ENCODE data around the gene SRR.

The SRR gene

GRCh38 chr17:2344528-2344927 lies 40.8 kb downstream of the SRR start:
- H3K4me1 ChIP-seq (ENCODE audit: control insufficient read depth, insufficient read depth, low read length, poor library complexity, severe bottlenecking): peaks cover 13% of the 10 kb centered on the region
- H3K36me3 ChIP-seq (ENCODE audit: control insufficient read depth, insufficient read depth, low read length): peaks cover 25% of the 10 kb centered on the region
- H3K9me3 ChIP-seq (ENCODE audit: control insufficient read depth, low read length): no peaks in the 10 kb centered on the region
- 90 to 92% methylated on average over 5 to 6 of the region's 10 CpGs for WGBS, 2 experiments (ENCODE audit: insufficient coverage in 2 of 2)
- H3K27ac ChIP-seq (ENCODE audit: low read depth, low read length, severe bottlenecking): no peak overlapping the region
- H3K4me3 ChIP-seq (ENCODE audit: extremely low read depth, insufficient read depth, low read length, poor library complexity, severe bottlenecking): no peak overlapping the region

GRCh38 chr17:2346475-2346874 lies 42.7 kb downstream of the SRR start:
- no peaks in the 10 kb centered on the region for H3K9me3 ChIP-seq (ENCODE audit: control insufficient read depth, low read length)
- H3K36me3 ChIP-seq (ENCODE audit: control insufficient read depth, insufficient read depth, low read length): peaks cover 26% of the 10 kb centered on the region
- no peak overlapping the region for H3K4me3 ChIP-seq (ENCODE audit: extremely low read depth, insufficient read depth, low read length, poor library complexity, severe bottlenecking)
- H3K4me1 ChIP-seq (ENCODE audit: control insufficient read depth, insufficient read depth, low read length, poor library complexity, severe bottlenecking): peaks cover 13% of the 10 kb centered on the region
- 96 to 100% methylated on average over 7 to 8 of the region's 8 CpGs for WGBS, 2 experiments (ENCODE audit: insufficient coverage in 2 of 2)
- H3K27ac ChIP-seq (ENCODE audit: low read depth, low read length, severe bottlenecking): no peak overlapping the region

GRCh38 chr17:2347805-2348685 lies 44.3 kb downstream of the SRR start:
- H3K9me3 ChIP-seq (ENCODE audit: control insufficient read depth, low read length): no peaks in the 10 kb centered on the region
- peaks cover 13% of the 10 kb centered on the region for H3K4me1 ChIP-seq (ENCODE audit: control insufficient read depth, insufficient read depth, low read length, poor library complexity, severe bottlenecking)
- WGBS, 2 experiments (ENCODE audit: insufficient coverage in 2 of 2): 28 to 33% methylated on average over 8 to 9 of the region's 11 CpGs
- no peak overlapping the region for H3K4me3 ChIP-seq (ENCODE audit: extremely low read depth, insufficient read depth, low read length, poor library complexity, severe bottlenecking)
- peak overlapping the region; percentile 85 for H3K27ac ChIP-seq (ENCODE audit: low read depth, low read length, severe bottlenecking)
- peaks cover 21% of the 10 kb centered on the region for H3K36me3 ChIP-seq (ENCODE audit: control insufficient read depth, insufficient read depth, low read length)

- Histone ChIP-seq H3K36me3 (ENCODE audit: control insufficient read depth, insufficient read depth, low read length) (peaks cover 4% of the 10 kb centered on the region), H3K4me3 (ENCODE audit: extremely low read depth, insufficient read depth, low read length, poor library complexity, severe bottlenecking) (no peak overlapping the region), H3K4me1 (ENCODE audit: control insufficient read depth, insufficient read depth, low read length, poor library complexity, severe bottlenecking) (peaks cover 13% of the 10 kb centered on the region), H3K9me3 (ENCODE audit: control insufficient read depth, low read length) (no peaks in the 10 kb centered on the region), H3K27ac (ENCODE audit: low read depth, low read length, severe bottlenecking) (no peak overlapping the region)
- WGBS, 2 experiments (ENCODE audit: insufficient coverage in 2 of 2): 98 to 99% methylated on average over 6 of the region's 6 CpGs
Measured at GRCh38 chr17:2351269-2351668, 47.5 kb downstream of the SRR start.

- no peaks in the 10 kb centered on the region for H3K9me3 ChIP-seq (ENCODE audit: control insufficient read depth, low read length)
- WGBS, 2 experiments (ENCODE audit: insufficient coverage in 2 of 2): 83 to 96% methylated on average over 3 to 4 of the region's 8 CpGs
- no peak overlapping the region for H3K4me3 ChIP-seq (ENCODE audit: extremely low read depth, insufficient read depth, low read length, poor library complexity, severe bottlenecking)
- H3K4me1 ChIP-seq (ENCODE audit: control insufficient read depth, insufficient read depth, low read length, poor library complexity, severe bottlenecking): peaks cover 3% of the 10 kb centered on the region
- H3K27ac ChIP-seq (ENCODE audit: low read depth, low read length, severe bottlenecking): no peak overlapping the region
- peaks cover 4% of the 10 kb centered on the region for H3K36me3 ChIP-seq (ENCODE audit: control insufficient read depth, insufficient read depth, low read length)
Measured at GRCh38 chr17:2354311-2354710, 50.6 kb downstream of the SRR start.

DNA sequence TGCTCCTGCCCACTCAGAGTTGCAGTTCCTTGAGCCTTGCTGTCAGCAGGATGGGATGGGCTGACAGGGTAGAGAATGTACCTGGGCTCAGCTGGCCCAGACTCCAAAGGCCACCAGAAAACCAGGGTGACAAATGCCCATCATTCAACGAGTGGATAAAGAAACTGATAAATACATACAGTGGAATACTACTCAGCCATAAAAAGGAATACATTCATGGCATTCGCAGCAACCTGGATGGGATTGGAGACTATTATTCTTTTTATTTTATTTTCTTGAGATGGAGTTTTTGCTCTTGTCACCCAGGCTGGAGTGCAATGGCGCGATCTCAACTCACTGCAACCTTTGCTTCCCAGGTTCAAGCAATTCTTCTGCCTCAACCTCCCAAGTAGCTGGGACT lies 53.5 kb downstream of the SRR start:
- peaks cover 18% of the 10 kb centered on the region for H3K36me3 ChIP-seq (ENCODE audit: control insufficient read depth, insufficient read depth, low read length)
- H3K9me3 ChIP-seq (ENCODE audit: control insufficient read depth, low read length): no peaks in the 10 kb centered on the region
- H3K4me1 ChIP-seq (ENCODE audit: control insufficient read depth, insufficient read depth, low read length, poor library complexity, severe bottlenecking): peaks cover 5% of the 10 kb centered on the region
- H3K27ac ChIP-seq (ENCODE audit: low read depth, low read length, severe bottlenecking): no peak overlapping the region
- 86 to 94% methylated on average over 2 of the region's 4 CpGs for WGBS, 2 experiments (ENCODE audit: insufficient coverage in 2 of 2)
- H3K4me3 ChIP-seq (ENCODE audit: extremely low read depth, insufficient read depth, low read length, poor library complexity, severe bottlenecking): no peak overlapping the region

DNA sequence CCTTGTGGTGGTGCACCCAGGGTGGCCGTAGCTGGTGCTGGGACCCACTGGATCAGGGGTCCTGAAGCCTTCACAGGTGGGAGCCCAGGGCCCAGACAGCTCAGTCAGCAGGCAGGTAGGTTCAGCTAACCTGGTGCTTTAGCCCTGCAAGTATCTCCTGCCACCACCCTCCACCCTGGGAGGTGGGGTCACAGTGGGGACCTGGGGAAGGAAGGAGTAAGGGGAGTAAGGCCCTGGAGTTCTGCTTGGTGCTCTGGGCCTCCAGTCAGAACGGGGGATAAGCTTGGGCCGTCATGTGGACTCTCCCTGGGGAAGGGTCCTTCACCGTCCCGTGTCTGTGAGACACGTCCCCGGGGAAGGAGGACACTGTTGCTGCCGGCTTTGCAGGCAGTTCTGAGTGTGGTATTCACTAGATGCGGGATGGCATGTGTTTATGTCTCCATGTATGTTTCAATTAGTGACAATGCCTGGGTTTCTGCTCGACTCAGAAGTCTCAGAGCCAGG lies 54.2 kb downstream of the SRR start:
- Histone ChIP-seq H3K4me1 (ENCODE audit: control insufficient read depth, insufficient read depth, low read length, poor library complexity, severe bottlenecking) (peaks cover 5% of the 10 kb centered on the region), H3K9me3 (ENCODE audit: control insufficient read depth, low read length) (no peaks in the 10 kb centered on the region), H3K27ac (ENCODE audit: low read depth, low read length, severe bottlenecking) (no peak overlapping the region), H3K36me3 (ENCODE audit: control insufficient read depth, insufficient read depth, low read length) (peaks cover 25% of the 10 kb centered on the region), H3K4me3 (ENCODE audit: extremely low read depth, insufficient read depth, low read length, poor library complexity, severe bottlenecking) (no peak overlapping the region)
- 91 to 92% methylated on average over 10 of the region's 10 CpGs for WGBS, 2 experiments (ENCODE audit: insufficient coverage in 2 of 2)

- Histone ChIP-seq H3K9me3 (ENCODE audit: control insufficient read depth, low read length) (no peaks in the 10 kb centered on the region), H3K36me3 (ENCODE audit: control insufficient read depth, insufficient read depth, low read length) (peaks cover 31% of the 10 kb centered on the region), H3K27ac (ENCODE audit: low read depth, low read length, severe bottlenecking) (no peak overlapping the region), H3K4me1 (ENCODE audit: control insufficient read depth, insufficient read depth, low read length, poor library complexity, severe bottlenecking) (peaks cover 5% of the 10 kb centered on the region), H3K4me3 (ENCODE audit: extremely low read depth, insufficient read depth, low read length, poor library complexity, severe bottlenecking) (no peak overlapping the region)
- WGBS, 2 experiments (ENCODE audit: insufficient coverage in 2 of 2): 87 to 96% methylated on average over 15 to 19 of the region's 21 CpGs
Measured at GRCh38 chr17:2361010-2361760, 57.4 kb downstream of the SRR start.

- no peak overlapping the region for H3K27ac ChIP-seq (ENCODE audit: low read depth, low read length, severe bottlenecking)
- H3K4me1 ChIP-seq (ENCODE audit: control insufficient read depth, insufficient read depth, low read length, poor library complexity, severe bottlenecking): peaks cover 5% of the 10 kb centered on the region
- H3K36me3 ChIP-seq (ENCODE audit: control insufficient read depth, insufficient read depth, low read length): peaks cover 31% of the 10 kb centered on the region
- H3K9me3 ChIP-seq (ENCODE audit: control insufficient read depth, low read length): no peaks in the 10 kb centered on the region
- no peak overlapping the region for H3K4me3 ChIP-seq (ENCODE audit: extremely low read depth, insufficient read depth, low read length, poor library complexity, severe bottlenecking)
- WGBS, 2 experiments (ENCODE audit: insufficient coverage in 2 of 2): 95 to 98% methylated on average over 18 to 20 of the region's 20 CpGs
Measured at GRCh38 chr17:2362016-2362415, 58.3 kb downstream of the SRR start.

- H3K27ac ChIP-seq (ENCODE audit: low read depth, low read length, severe bottlenecking): no peak overlapping the region
- 90 to 99% methylated on average over 15 to 16 of the region's 19 CpGs for WGBS, 2 experiments (ENCODE audit: insufficient coverage in 2 of 2)
- H3K36me3 ChIP-seq (ENCODE audit: control insufficient read depth, insufficient read depth, low read length): peaks cover 32% of the 10 kb centered on the region
- H3K9me3 ChIP-seq (ENCODE audit: control insufficient read depth, low read length): no peaks in the 10 kb centered on the region
- H3K4me3 ChIP-seq (ENCODE audit: extremely low read depth, insufficient read depth, low read length, poor library complexity, severe bottlenecking): no peak overlapping the region
- peaks cover 5% of the 10 kb centered on the region for H3K4me1 ChIP-seq (ENCODE audit: control insufficient read depth, insufficient read depth, low read length, poor library complexity, severe bottlenecking)
Measured at GRCh38 chr17:2362416-2362815, 58.7 kb downstream of the SRR start.

All from mesodermal cell (in vitro differentiated cells).